H1 (cell line): ENCODE data around the gene ARHGAP24. TPM values are rescaled to one million over a fixed set of nuclear protein-coding genes. Genes with fewer than 3 reads are reported as not detected.

Experiments
- CBX8 ChIP-seq: fragments of 300-800, 300-1000 bp; sonication (generic); IDR thresholded peaks from 2 replicates; pipeline ENCODE4 v1.7.1; 2016; ENCODE audit warnings: low read depth, low read length, borderline replicate concordance
- CREB1 ChIP-seq: IDR thresholded peaks from 2 replicates; pipeline ENCODE4 v1.6.1; 2012; ENCODE audit warnings: inconsistent platforms
- KDM5A ChIP-seq: fragments of 200-600 bp; IDR thresholded peaks from 2 replicates; pipeline ENCODE4 v1.7.1; 2012; ENCODE audit warnings: mild to moderate bottlenecking, low read length, inconsistent platforms, mixed read lengths
- NANOG ChIP-seq: IDR thresholded peaks from 2 replicates; pipeline ENCODE4 v1.6.1; 2011; ENCODE audit warnings: low read length, low read depth, mild to moderate bottlenecking, inconsistent platforms; ENCODE audit not compliant: insufficient read depth, poor library complexity, severe bottlenecking
- NRF1 ChIP-seq: IDR thresholded peaks from 2 replicates; pipeline ENCODE4 v1.6.1; 2011; ENCODE audit warnings: mild to moderate bottlenecking, low read depth, low read length, improper control_type of control experiment
- SIRT6 ChIP-seq: IDR thresholded peaks from one replicate; pipeline ENCODE4 v1.7.1; 2012; ENCODE audit warnings: low read length, inconsistent platforms
- TBP ChIP-seq: IDR thresholded peaks from 2 replicates; pipeline ENCODE4 v1.6.1; 2011; ENCODE audit warnings: low read depth, low read length, improper control_type of control experiment
- TCF12 ChIP-seq: IDR thresholded peaks from 2 replicates; pipeline ENCODE4 v1.6.1; 2011; ENCODE audit warnings: low read depth, mild to moderate bottlenecking, low read length
- polyA plus RNA-seq, 7 experiments: library from polyadenylated mRNA; depleted of rRNA in 3 of 7; stranded (reverse) in 5 of 7; unstranded in 2 of 7; fragments of >200 nt in 5 of 7; fragments of 200-250 nt in 2 of 7; gene quantifications; 1 replicate in 5 of 7; 2 replicates in 1 of 7; 4 replicates in 1 of 7; pipeline versions ENCODE4 v1.2.1 to v1.2.3, GENCODE V29; 2011 to 2013; ENCODE audit warnings: missing spikeins in 2 of 7, mixed read lengths in 2 of 7
- total RNA-seq: library from RNA; stranded (reverse); fragmentation: NEBNext Ultra II Directional; extraction: Animal tissue kit (Norgen Biotek cat#: 25700); gene quantifications from 2 replicates; pipeline ENCODE4 v1.2.1, GENCODE V29; 2021

The ARHGAP24 gene
- total and polyA plus RNA-seq, 2 of the 8 experiments (the other 6 are each of a cell fraction or from before 2014, with no cell fraction given), result 0.08 to 0.50 TPM

DNA sequence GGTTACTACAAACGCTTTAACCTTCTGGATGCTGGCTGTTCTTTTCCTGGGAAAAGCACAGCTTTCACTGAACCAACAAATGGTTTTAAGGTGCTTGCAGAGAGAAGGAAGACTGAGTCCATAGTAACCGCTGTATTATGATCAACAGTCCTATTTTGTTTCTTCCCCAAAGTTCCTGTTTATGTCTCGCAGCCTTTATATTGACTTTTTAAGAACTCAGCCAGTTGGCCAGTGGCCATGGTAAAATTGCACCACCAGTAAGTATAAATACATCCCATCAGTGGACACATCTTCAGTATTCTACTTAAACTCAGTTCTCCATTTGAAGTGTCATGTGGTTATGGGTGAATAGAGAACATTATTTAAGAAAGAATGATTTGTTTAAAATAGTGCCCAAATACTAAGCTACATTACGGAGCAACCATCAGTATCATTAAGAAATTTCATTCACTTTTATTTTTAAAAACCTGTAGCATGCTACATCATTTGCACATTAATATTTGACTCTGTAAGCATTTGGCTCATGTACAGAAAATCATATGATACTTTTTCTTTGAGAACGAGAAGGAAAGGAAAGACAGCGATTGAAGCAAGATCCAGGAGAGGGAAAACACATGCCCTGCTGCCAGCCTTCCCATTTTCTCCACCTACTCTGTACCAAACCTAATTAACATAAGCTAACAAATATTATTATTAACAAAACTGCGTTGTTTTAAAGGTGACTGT lies 287.0 kb downstream of the ARHGAP24 start (continued):
- TF ChIP-seq NANOG (no peak), TCF12 (no peak), SIRT6 (no peak), CBX8 (no peak), KDM5A (no peak), CREB1 (no peak), TBP (no peak), NRF1 (no peak)
